Mucosa of stomach (tissue), 1 donor: ENCODE measurements around the gene PTPRR.

Experiments
- H3K27me3 ChIP-seq: one replicate; pipeline ENCODE4 v1.7.0; 2013; ENCODE audit warnings: mild to moderate bottlenecking, low read length; ENCODE audit not compliant: control insufficient read depth, insufficient read depth
- H3K36me3 ChIP-seq: one replicate; pipeline ENCODE4 v1.7.0; 2013; ENCODE audit warnings: low read length; ENCODE audit not compliant: control insufficient read depth, insufficient read depth
- H3K4me1 ChIP-seq: one replicate; pipeline ENCODE4 v1.7.0; 2013; ENCODE audit warnings: mild to moderate bottlenecking, low read length; ENCODE audit not compliant: control insufficient read depth, insufficient read depth
- H3K4me3 ChIP-seq: one replicate; pipeline ENCODE4 v1.7.0; 2013; ENCODE audit warnings: low read length
- H3K9ac ChIP-seq: one replicate; pipeline ENCODE4 v1.7.0; 2013; ENCODE audit warnings: mild to moderate bottlenecking, low read length, moderate library complexity
- H3K9me3 ChIP-seq: one replicate; pipeline ENCODE4 v1.7.0; 2013; ENCODE audit warnings: mild to moderate bottlenecking, low read length, moderate library complexity; ENCODE audit not compliant: control insufficient read depth
- donor health status: Pancreatic carcinoma.

Gene PTPRR, protein sequence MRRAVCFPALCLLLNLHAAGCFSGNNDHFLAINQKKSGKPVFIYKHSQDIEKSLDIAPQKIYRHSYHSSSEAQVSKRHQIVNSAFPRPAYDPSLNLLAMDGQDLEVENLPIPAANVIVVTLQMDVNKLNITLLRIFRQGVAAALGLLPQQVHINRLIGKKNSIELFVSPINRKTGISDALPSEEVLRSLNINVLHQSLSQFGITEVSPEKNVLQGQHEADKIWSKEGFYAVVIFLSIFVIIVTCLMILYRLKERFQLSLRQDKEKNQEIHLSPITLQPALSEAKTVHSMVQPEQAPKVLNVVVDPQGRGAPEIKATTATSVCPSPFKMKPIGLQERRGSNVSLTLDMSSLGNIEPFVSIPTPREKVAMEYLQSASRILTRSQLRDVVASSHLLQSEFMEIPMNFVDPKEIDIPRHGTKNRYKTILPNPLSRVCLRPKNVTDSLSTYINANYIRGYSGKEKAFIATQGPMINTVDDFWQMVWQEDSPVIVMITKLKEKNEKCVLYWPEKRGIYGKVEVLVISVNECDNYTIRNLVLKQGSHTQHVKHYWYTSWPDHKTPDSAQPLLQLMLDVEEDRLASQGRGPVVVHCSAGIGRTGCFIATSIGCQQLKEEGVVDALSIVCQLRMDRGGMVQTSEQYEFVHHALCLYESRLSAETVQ

DNA sequence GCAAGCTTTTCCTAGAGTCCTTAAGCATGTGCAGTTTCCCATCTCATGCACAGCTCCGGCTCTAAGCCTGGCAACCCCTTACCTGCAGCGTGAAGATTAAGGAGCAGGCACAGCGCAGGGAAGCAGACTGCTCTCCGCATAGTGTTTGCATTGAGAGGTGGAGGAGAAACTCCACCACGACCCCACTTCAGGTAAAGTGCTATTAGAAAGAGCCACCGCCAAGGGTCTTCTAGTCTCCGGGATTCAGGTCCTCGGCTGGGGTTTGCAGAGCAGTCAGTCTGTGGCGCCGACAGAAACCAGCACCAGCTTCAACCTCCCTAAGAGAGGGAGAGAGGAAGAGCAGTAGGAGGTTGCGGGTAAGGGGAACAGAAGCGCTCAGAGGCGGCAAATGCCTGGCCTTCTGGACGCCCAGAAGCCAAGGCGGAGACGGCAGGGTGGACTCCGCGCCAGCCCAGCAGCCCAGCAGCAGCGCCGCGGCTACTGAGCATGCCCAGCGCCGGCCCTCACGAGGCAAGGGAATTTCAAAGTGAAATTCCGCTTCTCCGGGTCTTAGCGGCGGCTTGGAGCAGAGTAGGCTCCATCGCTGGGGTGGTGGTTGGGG, at the start of gene PTPRR:
PTPRR (minus strand) TSS at position 488 of the 601 bp plus-strand sequence; CDS start at position 140, 348 bp downstream.
- Histone ChIP-seq H3K9ac (no peak within 1 kb of the TSS), H3K4me3 (no peak within 1 kb of the TSS), H3K27me3 (peaks cover 15% of the 10 kb centered on the region), H3K4me1 (no peaks in the 10 kb centered on the region), H3K9me3 (no peaks in the 10 kb centered on the region), H3K36me3 (no peaks in the 10 kb centered on the region)

DNA sequence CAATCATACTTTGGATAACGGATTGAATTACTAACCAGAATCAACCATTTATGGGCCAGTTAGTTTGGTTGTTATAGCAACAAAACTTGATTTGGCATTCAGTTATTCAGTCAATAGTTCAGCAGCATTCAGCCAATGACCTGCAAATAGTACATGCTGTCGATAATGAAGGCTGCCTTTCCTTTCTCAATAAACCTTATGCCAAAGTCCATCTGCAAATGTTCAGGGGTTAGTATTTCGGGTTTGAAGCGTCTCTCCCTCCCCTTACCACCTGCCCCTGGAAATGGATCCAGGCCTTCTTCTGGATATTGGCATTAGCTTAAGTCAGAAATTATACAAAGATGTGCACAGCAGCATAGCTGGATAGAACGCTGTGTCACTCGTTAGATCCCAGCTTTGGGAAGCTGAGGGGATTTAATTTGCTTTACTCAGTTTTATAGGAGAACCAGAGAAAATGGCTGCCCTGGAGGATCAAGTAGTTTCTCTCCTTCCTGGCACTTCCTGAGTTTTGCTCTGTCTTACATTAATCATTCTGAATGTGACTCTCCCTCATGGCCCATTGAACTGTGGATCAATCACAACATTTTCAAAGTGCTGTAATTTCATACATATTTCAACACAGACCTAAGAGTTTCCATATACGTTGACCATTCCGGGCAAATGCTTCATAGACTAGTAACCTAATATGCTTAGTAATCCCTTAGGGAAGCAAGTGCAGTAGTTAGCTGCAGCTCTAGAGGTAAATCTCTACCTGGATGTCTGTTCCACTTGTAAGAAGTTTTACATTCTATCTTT, 46.7 kb upstream of the PTPRR start:
- Histone ChIP-seq H3K9me3 (no peaks in the 10 kb centered on the region), H3K27me3 (no peaks in the 10 kb centered on the region), H3K9ac (no peak overlapping the region), H3K36me3 (no peaks in the 10 kb centered on the region), H3K4me1 (no peaks in the 10 kb centered on the region), H3K4me3 (no peak overlapping the region)

DNA sequence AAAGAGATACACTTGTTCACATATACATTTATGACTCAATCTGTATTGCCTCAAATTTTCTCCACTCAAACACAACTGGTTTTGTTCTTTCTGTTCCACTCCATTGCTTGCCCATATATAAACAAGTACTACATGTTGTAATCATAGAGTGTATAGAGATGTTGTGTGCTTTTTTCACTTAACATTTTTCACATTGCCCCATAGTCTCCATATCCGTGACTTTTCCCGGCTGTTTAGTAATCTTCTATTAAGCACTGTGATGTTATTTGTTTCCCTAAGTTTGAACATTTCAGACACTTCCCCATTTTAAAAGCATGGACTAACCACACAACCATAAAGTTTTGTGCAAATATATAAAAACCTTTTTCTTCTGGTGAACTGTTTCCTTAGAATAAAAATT, 45.5 kb upstream of the PTPRR start:
- Histone ChIP-seq H3K27me3 (no peaks in the 10 kb centered on the region), H3K4me1 (no peaks in the 10 kb centered on the region), H3K9me3 (no peaks in the 10 kb centered on the region), H3K36me3 (no peaks in the 10 kb centered on the region), H3K9ac (no peak overlapping the region), H3K4me3 (no peak overlapping the region)

DNA sequence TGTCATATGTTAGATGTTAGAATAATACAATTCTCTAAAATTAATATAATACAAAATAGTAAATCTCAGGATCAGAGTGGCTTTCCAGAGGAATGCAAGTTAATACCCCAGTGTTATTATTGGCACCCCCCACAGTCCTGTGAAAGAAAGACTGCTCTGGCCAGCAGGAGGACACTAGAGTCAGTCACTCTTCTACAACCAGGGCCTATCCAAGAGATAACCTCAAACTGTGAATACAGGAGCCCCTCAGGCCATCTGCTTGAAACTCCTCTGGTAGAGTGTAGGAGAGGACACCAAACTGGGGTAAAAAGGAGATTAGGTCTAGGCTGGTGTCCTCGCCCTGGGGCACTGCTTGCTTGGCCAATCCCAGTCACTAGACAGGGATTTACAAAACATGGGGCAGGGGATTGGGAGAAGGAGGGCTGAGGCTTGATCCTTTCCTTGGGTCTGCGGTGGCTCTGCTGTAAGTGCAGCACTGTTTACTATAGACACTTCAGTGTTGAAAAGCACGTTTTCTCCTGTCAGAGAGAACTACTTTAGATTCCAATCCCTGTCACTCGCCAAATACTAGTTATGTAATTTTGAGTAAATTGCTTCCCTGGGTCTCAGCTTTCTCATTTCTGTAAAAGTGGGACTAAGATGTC, 44.5 kb upstream of the PTPRR start:
- Histone ChIP-seq H3K36me3 (no peaks in the 10 kb centered on the region), H3K9ac (no peak overlapping the region), H3K27me3 (no peaks in the 10 kb centered on the region), H3K4me3 (no peak overlapping the region), H3K4me1 (no peaks in the 10 kb centered on the region), H3K9me3 (no peaks in the 10 kb centered on the region)

DNA sequence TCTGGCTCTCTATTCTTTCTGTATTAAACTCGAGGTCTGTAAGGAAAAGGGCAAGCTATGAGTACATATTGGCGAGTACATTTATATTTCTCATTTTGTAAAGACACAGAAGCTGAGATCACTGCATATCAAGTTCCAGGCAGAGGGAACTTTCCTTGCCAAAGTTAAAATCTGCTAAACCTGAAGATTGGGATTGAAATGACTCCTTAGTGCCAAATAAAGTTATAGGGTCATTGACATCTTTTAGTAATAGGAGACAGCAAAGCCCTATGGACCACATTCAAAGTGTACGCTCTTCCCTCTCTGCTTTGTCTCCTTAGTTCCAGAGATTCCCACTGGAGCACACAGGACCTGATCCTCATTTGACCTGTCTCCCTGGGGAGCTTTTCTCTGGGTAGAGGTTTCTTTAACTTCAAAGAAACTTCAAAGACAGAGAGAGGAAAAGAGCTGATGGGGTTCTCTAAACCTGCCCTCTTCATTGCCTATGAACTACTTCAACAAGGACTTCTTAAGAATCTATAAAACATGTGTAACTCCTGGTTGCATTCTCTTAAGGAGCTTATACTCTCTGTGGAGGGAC, 42.6 kb upstream of the PTPRR start:
- no peaks in the 10 kb centered on the region for H3K4me1 ChIP-seq
- no peaks in the 10 kb centered on the region for H3K36me3 ChIP-seq
- no peaks in the 10 kb centered on the region for H3K27me3 ChIP-seq
- no peak overlapping the region for H3K9ac ChIP-seq
- no peak overlapping the region for H3K4me3 ChIP-seq
- H3K9me3 ChIP-seq: no peaks in the 10 kb centered on the region

DNA sequence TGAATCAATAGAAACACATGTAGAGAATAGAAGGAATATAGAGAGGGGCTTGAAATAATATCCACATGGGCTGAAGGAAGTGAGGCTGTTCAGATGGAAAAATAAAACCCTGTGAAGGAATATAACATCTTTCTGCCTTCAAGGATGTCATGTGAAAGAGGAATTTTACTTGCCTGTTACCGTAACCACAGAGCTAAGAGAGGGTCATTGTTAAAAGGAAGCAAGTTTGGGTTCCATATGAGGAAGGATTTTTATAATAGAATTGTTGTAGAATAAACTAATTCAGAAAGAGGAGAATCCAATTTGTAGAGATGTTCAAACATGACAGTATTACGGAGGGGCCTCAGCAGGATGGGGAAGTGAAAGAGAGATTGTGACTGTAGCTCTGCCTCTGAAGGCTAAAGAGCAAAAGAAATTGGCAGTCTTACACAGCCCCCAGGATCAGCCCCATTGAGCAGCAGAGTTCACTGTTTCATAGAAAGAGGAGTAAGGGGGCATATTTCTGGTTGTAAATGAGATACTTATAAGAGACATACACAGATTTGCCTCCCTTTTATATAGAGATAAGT, 41.8 kb upstream of the PTPRR start:
- Histone ChIP-seq H3K9ac (no peak overlapping the region), H3K4me3 (no peak overlapping the region), H3K36me3 (no peaks in the 10 kb centered on the region), H3K4me1 (no peaks in the 10 kb centered on the region), H3K27me3 (no peaks in the 10 kb centered on the region), H3K9me3 (no peaks in the 10 kb centered on the region)

DNA sequence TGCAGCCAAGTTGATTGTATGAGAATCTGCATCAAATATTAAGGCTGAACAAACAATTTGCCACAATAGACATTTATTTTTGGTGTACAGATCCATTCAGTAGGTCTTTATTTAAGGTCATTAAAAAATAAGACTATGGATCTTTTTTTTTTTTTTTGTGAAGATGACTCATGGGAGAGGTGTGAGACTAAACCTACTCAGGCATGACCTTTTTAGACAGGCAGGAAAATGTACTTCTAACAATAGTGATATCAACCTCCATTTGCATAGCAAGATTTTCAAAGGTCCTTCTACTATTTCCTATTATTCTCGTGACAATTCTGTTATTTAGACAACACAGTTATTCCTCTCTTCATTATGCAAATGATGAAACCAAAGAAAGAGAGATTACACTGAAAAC, 39.9 kb upstream of the PTPRR start:
- H3K9me3 ChIP-seq: no peaks in the 10 kb centered on the region

DNA sequence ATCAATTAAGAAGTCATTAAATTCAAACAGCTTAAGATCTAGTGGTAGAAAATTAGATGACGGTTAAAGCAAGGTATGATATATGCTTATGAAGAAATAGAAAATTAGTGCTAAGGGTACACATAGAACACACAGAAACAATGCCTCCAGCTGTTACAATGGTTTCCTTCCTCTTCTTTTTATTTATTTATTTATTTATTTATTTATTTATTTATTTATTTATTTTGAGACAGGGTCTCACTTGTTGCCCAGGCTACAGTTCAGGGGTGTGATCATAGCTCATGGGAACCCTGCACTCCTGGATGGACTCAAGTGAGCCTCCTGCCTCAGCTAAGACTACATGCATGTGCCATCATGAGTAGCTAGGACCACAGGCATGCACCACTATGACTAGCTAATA, 34.9 kb upstream of the PTPRR start:
- Histone ChIP-seq H3K9me3 (no peaks in the 10 kb centered on the region), H3K4me3 (no peak overlapping the region), H3K36me3 (no peaks in the 10 kb centered on the region), H3K27me3 (no peaks in the 10 kb centered on the region), H3K9ac (no peak overlapping the region), H3K4me1 (no peaks in the 10 kb centered on the region)

More for the DNA sequence above, 39.9 kb upstream of the PTPRR start:
- no peak overlapping the region for H3K4me3 ChIP-seq
- no peak overlapping the region for H3K9ac ChIP-seq
- no peaks in the 10 kb centered on the region for H3K36me3 ChIP-seq
- H3K4me1 ChIP-seq: no peaks in the 10 kb centered on the region
- no peaks in the 10 kb centered on the region for H3K27me3 ChIP-seq

DNA sequence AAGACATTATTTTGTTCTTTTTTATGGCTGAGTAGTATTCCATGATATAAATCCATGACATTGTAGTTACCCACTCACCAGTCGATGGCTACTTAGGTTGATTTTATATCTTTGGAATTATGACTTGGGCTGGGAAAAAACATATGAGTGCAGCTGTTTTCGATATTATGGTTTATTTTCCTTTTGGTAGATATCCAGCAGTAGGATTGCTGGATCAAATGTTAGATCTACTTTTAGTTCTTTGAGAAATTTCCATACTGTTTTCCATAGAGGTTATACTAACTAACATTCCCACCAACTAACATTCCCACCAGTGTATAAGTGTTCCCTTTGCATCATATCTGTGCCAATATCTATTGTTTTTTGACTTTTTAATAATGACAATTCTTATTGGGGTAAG, 29.9 kb upstream of the PTPRR start:
- H3K36me3 ChIP-seq: no peaks in the 10 kb centered on the region
- no peak overlapping the region for H3K9ac ChIP-seq
- no peaks in the 10 kb centered on the region for H3K27me3 ChIP-seq
- no peak overlapping the region for H3K4me3 ChIP-seq
- H3K9me3 ChIP-seq: no peaks in the 10 kb centered on the region
- H3K4me1 ChIP-seq: no peaks in the 10 kb centered on the region

DNA sequence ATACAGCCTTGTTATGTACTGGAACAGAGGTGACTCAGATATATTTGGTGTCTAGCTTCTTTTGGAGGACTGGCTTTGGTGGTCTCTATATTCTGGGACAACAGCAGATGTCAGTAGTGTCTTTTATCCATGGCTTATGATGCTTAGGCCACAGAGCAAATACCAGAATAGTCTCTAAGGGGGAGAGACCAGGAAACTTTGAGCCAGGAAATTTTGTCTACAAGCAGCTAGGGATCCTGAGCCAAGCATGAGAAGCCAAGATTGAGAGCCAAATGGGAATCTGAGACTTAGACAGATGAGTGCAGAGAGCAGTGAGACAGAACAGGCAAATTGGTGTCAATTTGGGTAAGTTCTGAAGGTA, 28.4 kb upstream of the PTPRR start:
- no peak overlapping the region for H3K4me3 ChIP-seq
- no peak overlapping the region for H3K9ac ChIP-seq
- no peaks in the 10 kb centered on the region for H3K4me1 ChIP-seq
- no peaks in the 10 kb centered on the region for H3K36me3 ChIP-seq
- H3K9me3 ChIP-seq: no peaks in the 10 kb centered on the region
- H3K27me3 ChIP-seq: no peaks in the 10 kb centered on the region
